Body of pancreas (tissue), 4 donors: ENCODE results near the gene FOXF1.

Experiments
- POLR2A ChIP-seq, 3 donors: fragments of 450-650 bp; IDR thresholded peaks; one replicate each; pipeline ENCODE4 v1.6.1; 2016; ENCODE audit warnings: antibody characterized with exemption in 3 of 3, mild to moderate bottlenecking in 2 of 3
- TF ChIP-seq, protein P1 (sequence below), 7 experiments: fragments of 450-650 bp in 4 of 7; fragments of 200-600 bp in 3 of 7; sonication (generic) in 3 of 7; IDR thresholded peaks; one replicate each; pipeline ENCODE4 v1.5.1; 2016 to 2019; ENCODE audit warnings: antibody characterized with exemption in 7 of 7

DNA sequence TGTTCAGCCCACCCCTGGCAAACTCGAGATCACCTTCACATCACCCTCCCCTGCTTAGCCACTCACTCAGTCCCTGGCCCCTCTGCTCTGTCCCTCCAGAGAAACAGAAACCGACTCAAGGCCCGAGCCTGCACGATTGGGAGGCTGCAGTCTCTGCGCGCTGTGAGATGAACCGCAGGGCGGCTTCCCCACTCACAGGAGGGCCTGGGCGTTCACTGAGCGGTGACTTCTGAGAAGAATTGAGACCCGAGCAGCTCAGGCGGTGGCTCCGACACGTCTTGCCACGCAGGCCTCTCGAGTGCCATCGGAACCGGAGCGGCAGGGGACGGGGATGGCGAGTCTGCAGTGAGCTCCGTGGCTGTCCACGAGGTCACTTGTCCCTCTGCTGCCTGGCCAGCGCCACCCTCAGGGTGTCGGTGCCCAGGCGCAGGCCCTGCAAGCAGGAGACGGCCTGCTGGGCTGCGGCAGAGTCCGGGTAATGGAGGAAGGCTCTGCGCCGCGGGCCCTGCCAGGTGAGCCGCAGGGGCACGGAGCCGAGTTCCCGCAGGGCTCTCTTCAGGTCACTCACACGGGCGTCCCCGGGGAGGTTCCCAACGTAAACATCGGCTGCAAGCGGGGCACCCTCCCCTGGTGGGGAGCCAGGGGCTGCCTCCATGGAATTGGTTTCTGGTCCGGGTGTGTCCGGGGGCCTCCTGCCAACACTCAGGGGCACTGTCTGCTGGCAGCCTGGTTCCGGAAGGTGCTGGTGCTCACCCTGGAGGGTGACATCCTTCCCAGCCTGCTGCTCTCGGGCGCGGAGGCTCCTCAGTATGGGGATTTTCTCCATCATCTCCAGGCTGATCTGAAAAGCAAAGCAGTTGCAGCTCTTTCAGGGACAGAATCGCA, 21.6 kb downstream of the FOXF1 start:
- TF ChIP-seq, protein P1, sequence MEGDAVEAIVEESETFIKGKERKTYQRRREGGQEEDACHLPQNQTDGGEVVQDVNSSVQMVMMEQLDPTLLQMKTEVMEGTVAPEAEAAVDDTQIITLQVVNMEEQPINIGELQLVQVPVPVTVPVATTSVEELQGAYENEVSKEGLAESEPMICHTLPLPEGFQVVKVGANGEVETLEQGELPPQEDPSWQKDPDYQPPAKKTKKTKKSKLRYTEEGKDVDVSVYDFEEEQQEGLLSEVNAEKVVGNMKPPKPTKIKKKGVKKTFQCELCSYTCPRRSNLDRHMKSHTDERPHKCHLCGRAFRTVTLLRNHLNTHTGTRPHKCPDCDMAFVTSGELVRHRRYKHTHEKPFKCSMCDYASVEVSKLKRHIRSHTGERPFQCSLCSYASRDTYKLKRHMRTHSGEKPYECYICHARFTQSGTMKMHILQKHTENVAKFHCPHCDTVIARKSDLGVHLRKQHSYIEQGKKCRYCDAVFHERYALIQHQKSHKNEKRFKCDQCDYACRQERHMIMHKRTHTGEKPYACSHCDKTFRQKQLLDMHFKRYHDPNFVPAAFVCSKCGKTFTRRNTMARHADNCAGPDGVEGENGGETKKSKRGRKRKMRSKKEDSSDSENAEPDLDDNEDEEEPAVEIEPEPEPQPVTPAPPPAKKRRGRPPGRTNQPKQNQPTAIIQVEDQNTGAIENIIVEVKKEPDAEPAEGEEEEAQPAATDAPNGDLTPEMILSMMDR (IDR thresholded peaks at IDR 0.05), result no peak
- no peak for TF ChIP-seq POLR2A (IDR thresholded peaks at IDR 0.05)
